Tibial nerve (tissue), 4 donors: Measurements from ENCODE around the gene THSD7B. TPM values are rescaled to one million over a fixed set of nuclear protein-coding genes. Genes with fewer than 3 reads are reported as not detected.

Experiments
- DNase-seq, 2 donors: peaks; one replicate each; pipeline ENCODE4 v3.0.0-alpha.2; 2019; ENCODE audit warnings: low spot score in 2 of 2
- H3K27ac ChIP-seq, 4 donors: fragments of 200-600 bp; sonication (generic) in 3 of 4; one replicate each; pipeline ENCODE4 v1.5.1; 2017 to 2019; ENCODE audit warnings: mild to moderate bottlenecking in 1 of 4
- H3K27me3 ChIP-seq, 2 donors: fragments of 200-600 bp; sonication (generic) in 1 of 2; one replicate each; pipeline versions ENCODE4 v1.5.1 to v1.6.0; 2017 to 2019
- H3K36me3 ChIP-seq, 3 donors: fragments of 200-600 bp; sonication (generic); one replicate each; pipeline ENCODE4 v1.5.1; 2018 to 2019
- H3K4me1 ChIP-seq, 4 donors: fragments of 200-600 bp; sonication (generic) in 3 of 4; one replicate each; pipeline ENCODE4 v1.5.1; 2017 to 2019
- H3K4me3 ChIP-seq, 4 donors: fragments of 200-600 bp; sonication (generic) in 3 of 4; one replicate each; pipeline ENCODE4 v1.5.1; 2017 to 2019; ENCODE audit warnings: mild to moderate bottlenecking in 1 of 4, moderate library complexity in 1 of 4
- H3K9me3 ChIP-seq, 4 donors: fragments of 200-600 bp; sonication (generic) in 3 of 4; one replicate each; pipeline ENCODE4 v1.5.1; 2017 to 2019
- CTCF ChIP-seq, 5 experiments: fragments of 200-600 bp in 3 of 5; fragments of 450-650 bp in 2 of 5; sonication (generic) in 3 of 5; IDR thresholded peaks; one replicate each; pipeline ENCODE4 v1.5.1; 2016 to 2019; ENCODE audit warnings: antibody characterized with exemption in 5 of 5, mild to moderate bottlenecking in 3 of 5, moderate library complexity in 2 of 5
- EP300 ChIP-seq, 2 donors: sonication (generic); formaldehyde crosslinking; IDR thresholded peaks; one replicate each; pipeline ENCODE4 v1.6.1; 2017; ENCODE audit warnings: antibody characterized with exemption in 2 of 2, mild to moderate bottlenecking in 1 of 2
- POLR2A ChIP-seq, 2 donors: fragments of 450-650 bp; IDR thresholded peaks; one replicate each; pipeline ENCODE4 v1.6.1; 2017; ENCODE audit warnings: antibody characterized with exemption in 2 of 2, mild to moderate bottlenecking in 2 of 2, moderate library complexity in 2 of 2
- WGBS, 2 donors: methylation state at CpG; one replicate each; pipeline ENCODE4 v1.1.5; 2018; 5-methylcytosine and 5-hydroxymethylcytosine counted together
- total RNA-seq, 4 donors: library from RNA; depleted of rRNA; stranded (reverse); fragments of >200 nt; gene quantifications; one replicate each; pipeline ENCODE4 v1.1.0, GENCODE V29; 2016

Gene THSD7B
- 10 to 100 TPM in 2 of 4 donors, 1 to 10 TPM in 2; 1.5 to 13.8 (median 6.7) TPM for total RNA-seq

DNA sequence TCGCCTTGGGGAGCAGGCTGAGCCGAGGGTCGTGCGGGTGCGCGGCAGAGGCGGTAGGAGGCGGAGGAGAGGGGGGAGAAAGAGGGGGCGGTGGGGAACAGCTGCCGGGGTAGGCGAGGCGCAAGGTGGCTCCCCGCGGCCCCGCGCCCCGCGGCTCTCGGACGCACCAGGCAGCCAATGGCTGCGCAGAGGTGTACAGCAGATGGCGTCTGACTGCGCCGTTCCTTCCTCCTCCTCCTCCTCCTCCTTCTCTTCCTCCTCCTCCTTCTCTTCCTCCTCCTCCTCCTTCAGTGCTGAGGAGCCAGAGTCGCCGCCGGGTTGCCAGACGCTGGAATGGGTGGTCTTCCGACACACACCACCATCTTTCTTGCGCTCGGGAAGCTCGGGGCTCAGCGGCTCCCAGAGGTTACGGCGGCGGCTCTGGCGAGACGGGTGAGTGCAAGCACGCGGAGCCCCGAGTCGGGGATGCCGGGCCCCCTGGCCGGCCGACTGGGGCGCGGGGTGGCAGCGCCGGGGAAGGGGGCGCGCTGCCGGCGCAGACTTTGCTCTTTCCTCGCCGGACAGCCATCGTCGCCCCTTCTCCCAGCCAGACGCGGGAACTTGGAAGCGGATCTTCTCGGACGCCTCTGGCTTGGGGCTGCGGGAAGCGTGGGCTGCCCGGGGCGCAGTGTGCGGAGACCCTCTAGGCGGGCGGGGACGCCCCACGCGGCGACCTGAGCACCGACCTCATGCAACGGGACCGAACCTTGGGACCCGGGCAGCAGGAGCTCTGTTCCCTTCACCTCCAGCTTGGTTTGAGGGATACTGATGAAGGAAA, at the start of gene THSD7B:
Gene THSD7B, plus strand, starts transcription at position 290 of the 817 bp plus-strand sequence. CDS start 116,634 bp downstream, outside the sequence.
- H3K27ac ChIP-seq = no peak within 1 kb of the TSS

DNA sequence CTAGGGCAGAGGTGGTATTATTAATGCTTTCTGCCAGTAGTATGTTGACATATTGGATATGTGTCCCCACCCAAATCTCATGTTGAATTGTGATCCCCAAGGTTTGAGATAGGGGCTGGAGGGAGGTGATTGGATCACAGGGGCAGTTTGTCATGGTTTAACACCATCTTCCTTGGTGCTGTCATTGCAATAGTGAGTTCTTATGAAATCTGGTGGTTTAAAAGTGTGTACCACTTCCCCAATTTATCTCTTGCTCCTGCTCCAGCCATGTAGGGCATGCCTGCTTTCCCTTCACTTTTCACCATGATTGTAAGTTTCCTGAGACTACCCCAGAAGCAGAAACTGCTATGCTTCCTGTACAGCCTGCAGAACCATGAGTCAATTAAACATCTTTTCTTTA, 47.1 kb upstream of the THSD7B start:
- H3K27ac ChIP-seq = no peak overlapping the region
- H3K27me3 ChIP-seq = no peaks in the 10 kb centered on the region
- H3K4me1 ChIP-seq = no peaks in the 10 kb centered on the region
- H3K4me3 ChIP-seq = no peak overlapping the region
- no peak for DNase-seq
- no peaks in the 10 kb centered on the region for H3K36me3 ChIP-seq
- TF ChIP-seq CTCF (IDR thresholded peaks at IDR 0.05) (no peak), POLR2A (IDR thresholded peaks at IDR 0.05) (no peak), EP300 (IDR thresholded peaks at IDR 0.05) (no peak)
- H3K9me3 ChIP-seq = no peaks in the 10 kb centered on the region

More for the DNA sequence above, at the start of gene THSD7B:
- no peaks in the 10 kb centered on the region for H3K9me3 ChIP-seq
- H3K27me3 ChIP-seq = peaks cover 0 to 32% of the 10 kb centered on the region in 2 donors
- no peak for DNase-seq
- peak within 1 kb of the TSS; percentile 28 to 66 (median 36) for H3K4me3 ChIP-seq
- no peak for TF ChIP-seq CTCF (IDR thresholded peaks at IDR 0.05)
- TF ChIP-seq POLR2A (IDR thresholded peaks at IDR 0.05) = no peak
- no peak for TF ChIP-seq EP300 (IDR thresholded peaks at IDR 0.05)
- H3K4me1 ChIP-seq = peaks cover 0 to 35% (median 5%) of the 10 kb centered on the region in 4 donors
- no peaks in the 10 kb centered on the region for H3K36me3 ChIP-seq
- 1% methylated on average over 70 of the region's 77 CpGs for WGBS, 2 donors

- Histone ChIP-seq H3K4me1 (no peaks in the 10 kb centered on the region), H3K9me3 (no peaks in the 10 kb centered on the region), H3K4me3 (no peak overlapping the region), H3K36me3 (no peaks in the 10 kb centered on the region), H3K27me3 (no peaks in the 10 kb centered on the region), H3K27ac (no peak overlapping the region)
- DNase-seq = no peak
- TF ChIP-seq CTCF (IDR thresholded peaks at IDR 0.05) (no peak), POLR2A (IDR thresholded peaks at IDR 0.05) (no peak), EP300 (IDR thresholded peaks at IDR 0.05) (no peak)
- 55 to 75% methylated on average over 3 to 4 of the region's 4 CpGs for WGBS, 2 donors
These were observed 37.2 kb upstream of the THSD7B start for GRCh38 chr2:136727973-136728699.

GRCh38 chr2:136736236-136736635, 29.1 kb upstream of the THSD7B start:
- Histone ChIP-seq H3K4me1 (no peaks in the 10 kb centered on the region), H3K36me3 (no peaks in the 10 kb centered on the region), H3K4me3 (no peak overlapping the region), H3K9me3 (no peaks in the 10 kb centered on the region), H3K27me3 (no peaks in the 10 kb centered on the region), H3K27ac (no peak overlapping the region)
- no peak for DNase-seq
- TF ChIP-seq EP300 (IDR thresholded peaks at IDR 0.05) (no peak), CTCF (IDR thresholded peaks at IDR 0.05) (no peak), POLR2A (IDR thresholded peaks at IDR 0.05) (no peak)
- WGBS, 2 donors = 79 to 82% methylated on average over 3 of the region's 3 CpGs

DNA sequence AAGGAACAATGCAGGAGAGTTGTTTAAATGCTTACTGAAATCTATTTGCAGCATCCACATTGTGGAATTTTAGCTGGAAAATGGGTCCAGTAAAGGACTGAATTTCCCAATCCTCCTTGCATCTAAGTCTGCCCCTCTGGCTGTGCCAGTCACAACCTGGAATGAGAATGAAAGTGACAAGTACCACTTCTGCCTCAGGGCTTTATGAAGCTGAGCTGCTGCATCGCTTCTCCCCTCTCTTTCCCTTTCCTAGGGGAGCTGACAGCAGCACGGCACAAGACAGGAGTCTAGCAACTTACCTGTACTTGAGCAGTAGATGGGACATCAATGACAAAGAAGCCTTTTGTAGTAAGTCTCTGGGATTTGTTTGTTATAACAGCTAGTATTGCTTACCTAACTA, 27.3 kb upstream of the THSD7B start:
- TF ChIP-seq EP300 (IDR thresholded peaks at IDR 0.05) (no peak), CTCF (IDR thresholded peaks at IDR 0.05) (no peak), POLR2A (IDR thresholded peaks at IDR 0.05) (no peak)
- DNase-seq = no peak
- 48 to 72% methylated on average over 2 of the region's 2 CpGs for WGBS, 2 donors
- Histone ChIP-seq H3K36me3 (no peaks in the 10 kb centered on the region), H3K4me1 (no peaks in the 10 kb centered on the region), H3K27ac (no peak overlapping the region), H3K27me3 (no peaks in the 10 kb centered on the region), H3K4me3 (no peak overlapping the region), H3K9me3 (no peaks in the 10 kb centered on the region)
